Measurements from ENCODE around the gene UBALD1.

The UBALD1 gene

DNA sequence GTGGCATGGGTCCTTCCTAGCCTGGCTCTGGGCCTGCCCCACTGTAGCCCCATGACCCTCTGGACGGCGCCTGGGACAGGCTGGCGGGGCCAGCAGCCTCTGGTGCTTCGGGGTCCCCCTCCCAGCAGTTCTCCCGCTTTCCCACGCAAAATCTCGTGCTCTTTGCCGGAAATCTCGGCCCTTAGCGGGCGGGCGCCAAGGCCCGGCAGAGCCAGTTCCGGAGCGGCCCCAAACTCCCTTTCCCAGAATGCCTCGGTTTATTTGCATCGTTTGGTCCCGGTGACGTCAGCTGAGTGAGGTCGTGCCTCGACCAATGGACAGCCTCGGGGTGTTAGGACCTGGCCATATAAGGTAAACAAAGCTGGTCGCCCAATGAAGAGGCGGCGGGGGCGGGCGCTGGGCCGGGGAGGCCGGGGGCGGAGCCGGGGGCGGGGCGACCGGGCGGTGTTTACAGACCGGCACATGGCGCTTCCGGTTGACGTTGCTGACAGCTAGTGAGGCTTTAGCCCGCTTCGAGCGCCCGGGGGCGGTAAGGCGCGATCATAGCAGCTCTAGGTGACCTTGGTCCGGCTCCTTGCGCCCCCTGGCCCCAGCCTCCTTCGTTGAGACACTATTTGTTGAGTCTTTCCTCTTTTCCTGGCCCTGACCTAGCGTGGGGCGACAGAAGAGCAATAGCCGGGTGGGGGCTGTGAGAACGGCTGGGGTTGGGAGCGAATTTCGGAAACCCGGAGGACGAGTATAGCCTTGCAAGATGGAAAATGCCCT is 1.5 kb upstream of the UBALD1 start:
- DNase-seq (ENCODE audit: low read depth), result peak; percentile 100

DNA sequence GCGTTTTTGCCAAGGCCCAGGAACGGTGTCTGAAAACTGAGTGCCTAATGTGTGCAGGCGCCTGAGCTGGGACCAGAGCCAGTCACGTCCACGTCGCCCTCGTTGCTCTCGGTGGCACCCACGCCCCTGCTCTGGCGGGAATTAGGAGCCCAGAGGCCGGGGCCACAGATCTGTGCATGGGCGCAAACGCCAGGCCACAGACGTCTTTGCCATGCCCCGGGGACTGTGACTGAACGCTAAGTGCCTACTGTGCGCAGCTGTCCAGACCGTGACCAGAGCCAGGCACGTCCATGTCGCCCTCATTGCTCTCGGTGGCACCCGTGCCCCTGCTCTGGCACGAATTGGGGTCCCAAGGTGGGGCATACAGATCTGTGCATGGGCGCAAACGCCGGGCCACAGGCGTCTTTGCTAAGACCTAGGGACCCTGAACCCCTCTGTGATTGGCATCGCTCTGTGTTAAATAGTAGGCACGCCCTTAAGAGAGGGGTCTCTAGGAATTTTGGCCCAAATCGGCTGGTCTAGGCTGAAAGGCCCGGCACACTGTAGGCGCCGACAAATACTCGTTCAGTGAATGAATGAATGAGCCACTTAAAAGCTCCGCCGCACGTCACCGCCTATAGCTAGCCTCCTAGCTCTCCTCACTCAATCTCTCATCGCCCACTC is 827 bp upstream of the UBALD1 start:
- DNase-seq (ENCODE audit: low read depth), result no peak

DNA sequence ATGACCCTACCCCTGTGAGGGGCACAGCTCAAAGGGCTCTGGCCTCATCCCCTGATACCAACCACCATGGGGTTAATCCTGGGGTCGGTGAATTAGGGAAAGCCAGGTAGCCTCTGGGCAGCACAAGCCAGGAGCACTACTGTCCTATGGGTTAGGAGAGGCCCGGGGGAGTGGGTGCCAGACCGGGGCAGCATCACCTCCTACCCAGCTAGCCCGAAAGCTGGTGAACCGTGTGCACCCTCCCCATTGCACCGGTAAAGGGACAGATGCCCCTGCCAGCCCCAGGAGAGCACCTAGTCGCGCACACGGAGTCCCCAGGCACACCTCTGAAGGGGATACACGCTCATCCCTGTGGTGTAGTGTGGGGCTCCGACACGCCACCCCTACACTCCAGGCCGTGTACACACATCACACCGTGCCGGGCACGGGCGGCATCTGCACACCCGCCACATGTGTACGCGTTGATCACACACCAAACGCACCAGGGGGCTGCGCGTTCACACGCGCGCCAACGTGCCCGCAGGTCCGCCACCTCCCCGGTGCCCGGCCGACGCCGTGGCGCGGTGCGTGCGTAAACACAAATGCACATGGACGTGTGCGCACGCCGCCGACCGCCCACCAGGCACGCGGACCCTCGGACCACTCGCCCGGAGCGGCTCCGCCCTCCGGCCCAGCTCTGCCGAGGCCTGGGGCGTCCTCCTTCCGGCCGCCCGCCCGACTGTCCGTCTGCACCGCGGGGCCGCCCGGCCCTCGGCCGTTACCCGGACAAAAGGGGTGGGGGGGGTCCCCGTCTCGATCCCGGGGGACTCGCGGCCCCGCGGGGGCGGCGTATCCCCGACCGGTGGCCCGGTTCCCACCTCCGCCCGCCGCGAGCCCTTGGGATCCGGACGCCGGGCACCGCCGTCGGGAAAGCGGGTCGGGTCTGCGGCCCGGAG is 785 bp downstream of the UBALD1 start:
- no peak for DNase-seq (ENCODE audit: low read depth)

DNA sequence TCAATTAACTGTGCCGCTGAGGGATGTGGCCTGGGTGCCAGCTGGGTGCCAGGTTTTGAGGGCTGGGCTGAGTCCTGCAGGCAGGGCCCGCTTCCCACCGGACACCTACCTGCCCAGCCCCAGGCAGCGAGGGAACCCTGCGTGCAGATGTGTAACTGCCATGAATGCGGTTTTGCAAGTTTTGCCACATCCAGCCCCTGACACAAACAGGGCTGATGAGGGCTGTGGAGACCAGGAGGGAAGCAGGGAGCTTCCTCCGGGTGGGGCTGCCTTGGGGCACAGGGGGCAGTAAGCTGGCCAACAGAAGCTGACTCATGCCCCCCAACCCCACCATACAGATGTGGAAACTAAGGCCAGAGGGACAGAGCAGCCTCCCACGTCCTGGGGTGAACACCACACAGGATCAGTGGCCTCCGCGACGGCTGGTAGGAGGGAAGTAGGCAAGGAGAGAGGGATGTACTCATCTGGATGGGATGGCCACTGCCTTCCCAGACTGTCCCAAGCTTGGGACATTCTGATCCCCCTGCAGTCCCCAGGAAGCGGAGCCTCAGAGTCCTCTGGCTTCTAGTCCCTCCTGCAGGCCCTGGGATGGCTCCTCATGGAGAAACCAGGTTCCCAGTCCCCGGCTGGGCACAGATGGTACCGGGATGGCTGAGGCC is 1.6 kb downstream of the UBALD1 start:
- DNase-seq (ENCODE audit: low read depth), result no peak

DNA sequence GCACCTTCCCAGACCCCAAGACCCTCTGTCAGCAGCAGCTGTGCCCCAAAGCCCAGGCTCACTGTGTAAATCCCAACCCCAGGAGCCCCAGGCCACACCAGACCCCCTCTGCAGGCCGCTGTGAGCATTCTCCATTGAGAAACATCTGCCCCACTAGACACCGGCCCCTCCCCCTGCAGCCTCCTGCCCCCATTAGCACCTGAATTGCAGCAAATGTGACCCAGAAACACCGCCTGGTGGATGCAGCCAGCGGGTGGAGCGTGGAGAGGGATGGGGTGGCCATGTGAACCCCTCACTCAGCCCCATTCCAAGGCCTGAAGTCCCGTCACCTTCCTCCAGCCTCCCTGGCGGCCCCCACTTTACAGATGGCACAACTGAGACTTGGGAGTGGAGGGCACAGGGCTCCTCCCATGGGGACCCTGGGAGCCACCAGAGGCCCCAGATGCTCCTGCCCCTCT is 2.2 kb downstream of the UBALD1 start:
- no peak for DNase-seq (ENCODE audit: low read depth)

DNA sequence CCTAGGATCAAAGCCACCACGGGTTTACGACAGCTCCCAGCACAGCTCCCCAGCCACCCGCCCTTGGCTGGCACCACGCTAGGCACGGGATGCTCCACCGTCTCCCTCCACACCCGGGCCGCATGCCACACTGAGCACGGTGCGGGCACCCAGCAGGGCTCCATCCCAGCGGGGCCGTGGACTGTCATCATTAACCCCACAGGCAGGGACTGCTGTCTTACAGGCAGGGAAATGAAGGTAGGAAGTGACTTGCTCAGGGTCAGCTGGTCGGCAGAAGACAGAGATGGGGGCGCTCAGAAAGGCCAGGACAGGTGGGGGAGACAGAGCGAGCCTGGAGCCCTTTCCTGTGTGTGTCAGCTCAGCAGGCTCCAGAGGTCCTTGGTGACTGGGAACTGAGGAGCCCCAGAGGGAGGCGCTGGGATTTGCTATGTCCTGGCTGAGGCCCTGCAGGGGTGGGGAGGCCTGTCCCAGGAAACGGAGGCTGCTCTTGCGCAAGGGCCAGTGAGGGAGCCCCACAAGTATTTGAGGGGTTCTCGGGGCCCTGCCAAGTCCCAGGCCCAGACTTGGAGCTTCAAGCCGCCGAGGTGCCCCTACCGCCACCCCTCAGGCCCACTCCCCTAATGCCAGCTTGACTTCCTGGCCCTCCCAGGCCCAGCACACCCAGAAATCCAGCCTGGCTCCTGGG is 3.2 kb downstream of the UBALD1 start:
- DNase-seq (ENCODE audit: low read depth), result no peak

DNA sequence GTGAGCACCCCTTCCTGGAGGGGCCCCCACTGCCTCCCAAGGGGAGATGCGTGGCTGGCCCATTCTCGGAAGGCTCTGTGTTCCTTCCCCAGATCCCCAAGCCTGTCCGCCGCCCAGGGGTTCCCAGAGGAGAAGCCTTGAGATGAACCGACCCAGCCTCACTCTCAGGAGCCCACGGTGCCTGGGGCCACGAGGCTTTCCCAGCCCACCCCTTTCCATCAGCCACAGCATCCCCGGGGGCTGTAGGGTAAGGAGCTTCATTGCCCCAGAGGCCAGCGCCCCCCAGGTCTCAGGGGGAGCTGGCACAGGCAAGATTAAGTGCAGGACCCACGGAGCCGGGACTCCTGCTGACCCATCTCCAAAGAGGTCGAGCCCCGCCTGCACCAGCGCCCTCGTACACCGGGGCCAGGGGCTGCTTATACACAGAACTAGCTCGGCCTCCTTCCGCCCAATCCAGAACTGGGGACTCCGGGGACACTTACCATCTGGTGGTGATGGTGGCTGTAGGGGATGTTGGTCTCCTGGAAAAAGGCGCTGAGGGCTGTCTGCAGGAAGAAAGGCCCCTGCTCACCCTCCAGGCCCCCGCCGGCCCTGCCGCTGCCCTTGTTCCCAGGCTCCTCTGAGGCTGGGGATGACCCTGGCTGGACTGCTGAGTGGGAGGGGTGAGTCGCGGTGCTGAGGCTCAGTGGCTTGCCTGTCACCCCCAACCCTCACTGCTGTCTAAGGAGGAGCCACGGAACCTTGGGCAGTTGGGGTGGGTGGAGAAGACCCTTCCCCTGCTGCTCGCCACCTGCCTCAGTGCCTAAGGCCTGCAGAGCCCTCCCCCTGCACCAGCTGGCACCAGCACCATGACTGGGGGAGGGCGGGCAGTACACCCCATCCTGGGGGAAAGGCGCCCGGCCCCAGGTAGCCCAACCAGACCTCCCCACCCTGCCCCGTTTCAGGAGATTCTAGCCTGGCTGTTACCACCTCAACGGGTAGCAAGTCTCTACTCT is 4.4 kb downstream of the UBALD1 start:
- DNase-seq (ENCODE audit: low read depth), result no peak

DNA sequence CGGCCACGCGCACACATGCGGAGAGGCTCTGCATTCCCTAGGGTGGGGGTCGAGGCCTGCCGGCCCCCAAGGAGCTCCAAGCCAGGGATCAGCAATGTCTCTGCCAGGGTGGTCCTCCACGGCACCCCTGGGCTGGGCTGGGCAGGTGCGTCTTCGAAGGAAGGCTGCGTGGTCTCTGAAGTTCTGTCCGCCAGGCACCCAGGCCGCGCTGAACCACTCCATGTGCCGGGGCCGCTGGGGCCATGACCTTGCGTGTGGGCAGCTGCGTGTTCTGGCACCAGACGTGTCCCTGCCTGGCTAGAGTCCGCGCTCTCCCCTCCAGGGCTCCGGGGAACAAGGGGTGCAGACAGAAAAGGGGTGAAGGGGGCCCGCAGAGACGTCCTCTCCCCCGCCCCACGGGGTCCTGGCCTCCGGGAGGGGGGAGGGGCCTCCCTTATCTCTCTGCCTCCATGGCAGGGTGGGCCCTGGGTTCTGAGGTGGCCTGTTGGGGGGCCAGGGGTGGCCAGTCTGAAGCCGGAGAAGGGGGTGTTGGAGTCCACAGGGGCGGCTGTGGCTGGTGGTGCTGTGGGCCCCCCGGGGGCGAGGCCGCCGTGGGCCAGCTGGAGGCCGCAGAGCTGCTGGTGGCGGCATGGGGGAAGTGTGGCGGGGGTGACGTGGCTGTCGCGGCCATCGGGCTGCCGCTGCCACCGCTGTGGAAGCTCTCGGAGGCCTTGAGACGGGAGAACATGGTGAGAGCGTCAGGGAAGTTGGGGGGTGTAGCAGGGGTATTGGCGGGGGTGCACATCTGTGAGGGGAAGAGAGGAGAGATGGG is 5.3 kb downstream of the UBALD1 start:
- DNase-seq (ENCODE audit: low read depth), result no peak

DNA sequence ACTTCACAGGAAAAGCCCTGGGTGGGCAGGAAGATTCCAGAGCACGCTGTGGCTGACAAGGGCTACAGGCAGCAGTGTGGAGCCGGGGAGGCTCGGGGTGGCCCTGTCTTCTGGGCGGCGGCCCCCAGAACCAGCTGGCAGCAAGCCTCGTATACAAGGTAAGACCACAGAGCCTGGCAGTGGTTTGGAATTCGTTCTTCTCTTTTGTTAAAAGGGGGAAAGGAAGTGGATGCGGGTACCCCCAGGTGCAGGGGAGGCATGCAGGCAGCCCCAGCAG is 6.0 kb downstream of the UBALD1 start:
- no peak for DNase-seq (ENCODE audit: low read depth)

DNA sequence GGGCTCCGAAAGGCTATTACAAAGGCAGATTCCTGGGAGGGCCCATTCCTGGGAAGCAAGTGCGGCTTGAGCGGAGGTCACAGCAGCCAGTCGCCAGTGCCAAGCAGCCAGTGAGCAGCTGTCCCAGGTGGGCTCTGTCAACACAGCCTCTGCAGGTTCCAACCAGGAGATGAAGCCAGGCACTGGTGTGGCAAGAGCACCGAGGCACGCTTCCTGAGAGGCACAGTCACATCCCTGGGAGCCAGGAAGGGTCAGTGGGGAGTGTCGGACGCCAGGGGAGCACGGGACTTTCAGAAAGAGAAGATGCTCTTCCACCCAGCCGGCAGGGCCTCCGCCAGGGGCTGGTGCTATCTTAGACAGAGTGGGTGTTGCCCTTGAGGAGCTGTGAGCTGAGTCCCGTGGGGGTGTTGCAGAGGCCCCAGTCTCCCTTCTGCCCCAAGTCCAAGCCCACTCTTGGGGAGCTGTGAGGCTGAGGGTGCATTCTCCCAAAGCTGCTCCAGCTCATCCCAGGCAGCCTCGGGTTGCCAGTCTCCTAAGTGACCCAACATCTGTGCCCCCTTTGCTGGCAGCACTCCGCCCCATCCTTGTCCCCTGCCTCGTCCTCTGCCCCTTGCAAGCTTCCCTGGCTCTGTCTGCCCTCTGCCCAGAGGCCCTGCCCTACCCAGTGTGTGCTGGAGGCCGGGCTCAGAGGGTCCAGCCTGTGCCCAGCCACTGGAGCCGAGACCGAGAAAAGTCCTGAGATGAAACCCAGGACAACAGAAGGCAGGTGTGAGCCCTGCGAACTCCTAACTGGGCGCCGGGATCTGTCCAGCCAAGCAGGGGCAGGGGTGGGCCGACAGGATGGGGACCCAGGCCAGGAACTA is 6.6 kb downstream of the UBALD1 start:
- DNase-seq (ENCODE audit: low read depth), result no peak

DNA sequence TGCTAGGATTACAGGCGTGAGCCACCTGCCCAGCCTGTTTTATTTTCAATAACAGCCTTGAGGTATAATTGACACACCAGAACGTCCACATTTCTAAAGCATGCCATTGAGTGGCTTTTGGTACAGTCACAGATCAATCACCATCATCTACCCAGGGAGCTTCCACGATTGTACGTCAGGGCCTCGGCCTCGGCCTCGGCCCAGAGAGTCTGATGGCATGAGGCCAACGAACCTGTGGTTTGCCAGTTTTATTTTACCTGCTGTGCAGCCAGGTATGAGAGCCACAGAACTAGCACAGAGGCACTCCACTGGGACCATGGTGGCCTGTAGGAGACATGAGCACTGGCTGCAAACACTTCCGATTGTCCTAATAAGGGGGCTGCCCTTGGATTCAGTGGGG is 8.3 kb downstream of the UBALD1 start:
- DNase-seq (ENCODE audit: low read depth), result no peak

DNA sequence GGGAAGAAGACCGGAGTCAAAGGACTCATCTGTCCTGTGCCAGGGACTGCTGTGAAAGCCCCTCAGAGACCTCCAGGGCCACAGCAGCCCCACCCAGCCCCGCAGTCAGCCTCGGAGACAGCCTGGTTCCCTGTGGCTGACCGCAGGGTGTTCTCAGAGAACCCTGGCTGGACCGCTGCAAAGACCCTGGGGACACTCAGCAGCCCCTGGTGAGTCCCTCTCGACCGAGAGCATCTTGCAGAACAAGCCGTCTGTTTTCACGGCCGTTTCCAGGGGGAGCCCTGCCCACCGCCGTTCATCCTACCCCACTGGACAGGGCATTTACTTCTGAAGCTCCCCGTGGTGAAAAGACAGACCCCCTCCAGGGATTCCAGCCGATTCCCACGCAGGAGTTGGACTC is 10.3 kb downstream of the UBALD1 start:
- DNase-seq (ENCODE audit: low read depth), result no peak

DNA sequence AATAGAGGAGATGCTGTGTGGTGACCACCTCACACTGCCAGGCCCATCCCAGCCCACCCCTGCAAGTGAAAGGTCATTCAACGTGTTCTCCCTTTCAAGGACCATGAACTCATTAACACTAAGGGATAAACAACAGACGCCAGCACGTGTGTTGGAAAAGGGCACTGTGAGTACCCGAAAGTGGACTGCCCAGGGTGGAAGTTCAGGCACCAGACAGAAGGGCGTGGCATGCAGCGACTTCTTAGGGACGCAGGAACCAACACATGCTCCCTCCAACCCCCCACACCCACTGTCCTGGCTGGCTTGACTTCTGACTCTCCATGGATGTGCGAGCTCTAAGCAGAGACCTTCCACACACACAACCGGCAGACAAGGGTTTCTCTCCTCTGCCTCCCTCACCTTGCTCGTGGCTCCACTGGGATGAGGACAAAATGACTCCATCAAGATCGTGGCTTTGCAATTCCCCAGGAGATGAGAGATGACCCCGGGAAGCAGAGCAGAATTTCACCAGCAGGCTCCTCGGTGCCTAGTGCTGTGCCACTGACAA is 11.0 kb downstream of the UBALD1 start:
- DNase-seq (ENCODE audit: low read depth), result no peak

DNA sequence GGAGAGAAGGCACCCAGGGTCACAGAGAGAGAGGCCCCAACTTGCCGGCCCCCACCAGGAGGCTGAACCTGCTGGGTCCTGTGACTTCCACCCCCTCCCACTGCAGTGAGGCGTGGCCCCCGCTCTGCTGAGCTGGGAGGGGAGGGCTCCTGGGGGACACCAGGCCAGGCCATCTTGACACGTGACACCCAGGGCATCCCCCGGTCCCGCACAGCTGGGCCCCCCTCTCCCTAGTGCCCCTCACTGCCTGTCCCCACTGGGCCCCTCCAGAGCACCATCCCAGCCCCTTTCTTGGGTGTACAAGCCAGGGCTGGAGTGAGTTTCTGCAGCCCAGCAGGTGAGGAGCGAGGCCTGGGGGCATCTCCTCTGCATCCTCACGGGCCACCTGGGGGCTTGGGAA is 12.4 kb downstream of the UBALD1 start:
- DNase-seq (ENCODE audit: low read depth), result no peak

DNA sequence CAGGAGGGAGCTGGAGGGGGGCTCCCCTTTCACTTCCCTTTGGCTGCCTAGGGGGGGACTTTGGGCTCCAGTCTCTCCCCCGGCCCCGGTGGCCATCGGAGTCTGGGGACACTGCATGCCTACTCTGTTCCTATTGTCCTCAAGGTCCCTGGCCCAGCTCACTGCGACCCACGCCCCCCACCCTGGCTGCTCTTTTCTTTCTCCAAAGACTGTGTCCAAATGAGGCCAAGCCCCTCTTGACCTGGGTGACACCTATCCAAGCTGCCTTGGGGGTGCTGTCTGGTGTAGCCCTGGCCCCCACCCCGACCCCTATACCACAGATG is 12.9 kb downstream of the UBALD1 start:
- DNase-seq (ENCODE audit: low read depth), result no peak

DNA sequence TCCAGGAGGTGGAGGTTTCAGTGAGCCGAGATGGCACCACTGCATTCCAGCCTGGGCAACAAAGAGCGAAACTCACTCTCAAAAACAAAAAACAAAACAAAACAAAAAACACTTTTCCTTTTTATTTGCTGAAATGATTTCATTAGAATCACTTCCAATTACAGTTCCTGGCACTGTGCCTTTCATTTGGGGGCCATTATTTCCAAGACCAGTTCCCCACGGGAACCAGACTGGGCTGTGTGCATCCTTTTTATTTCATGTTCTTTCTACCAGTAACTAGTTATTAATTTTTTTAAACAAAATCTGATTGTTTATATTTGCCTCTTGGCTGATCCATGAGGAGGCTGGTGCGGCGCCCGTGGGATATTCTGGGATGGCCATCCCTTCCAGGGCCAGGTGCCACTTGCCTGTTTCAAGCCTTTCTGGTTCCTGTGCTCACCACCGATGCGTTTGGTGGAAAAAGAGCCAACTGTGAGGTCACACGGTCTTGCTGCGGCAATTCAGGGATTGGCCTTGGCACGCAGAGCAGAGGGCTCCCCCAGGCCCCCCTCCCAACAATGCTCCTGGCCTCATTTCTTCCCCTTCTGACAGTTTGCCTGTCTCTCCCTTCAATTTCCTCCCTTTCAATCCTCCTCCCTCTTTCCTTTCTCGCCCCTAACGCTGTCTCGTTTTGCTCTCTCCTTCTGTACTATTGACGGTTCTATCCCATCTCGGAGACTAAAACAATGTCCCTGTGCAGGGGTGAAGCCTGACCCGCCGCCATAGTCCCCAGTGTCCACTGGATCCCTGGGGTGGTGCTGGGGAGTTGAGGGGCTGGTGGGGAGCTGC is 13.4 kb downstream of the UBALD1 start:
- DNase-seq (ENCODE audit: low read depth), result no peak

DNA sequence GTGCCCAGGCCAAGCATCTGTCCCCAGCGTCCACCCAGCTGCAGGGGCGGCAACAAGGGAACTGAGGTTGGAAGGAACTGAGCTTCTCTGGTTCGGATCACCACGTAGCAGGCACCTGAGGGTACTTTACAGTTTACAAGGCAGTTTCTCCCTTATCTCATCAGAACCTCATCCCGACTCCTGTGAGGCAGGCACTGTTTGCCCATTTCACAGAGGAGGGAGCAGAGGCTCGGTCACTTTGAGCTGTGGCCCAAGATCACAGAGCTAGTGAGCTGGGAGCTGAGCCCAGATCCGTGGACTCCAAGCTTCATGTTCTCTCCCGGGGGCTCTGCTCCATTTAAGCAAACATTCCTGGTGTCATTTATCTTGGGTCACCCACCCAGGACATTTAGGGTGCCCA is 15.1 kb downstream of the UBALD1 start:
- DNase-seq (ENCODE audit: low read depth), result no peak

DNA sequence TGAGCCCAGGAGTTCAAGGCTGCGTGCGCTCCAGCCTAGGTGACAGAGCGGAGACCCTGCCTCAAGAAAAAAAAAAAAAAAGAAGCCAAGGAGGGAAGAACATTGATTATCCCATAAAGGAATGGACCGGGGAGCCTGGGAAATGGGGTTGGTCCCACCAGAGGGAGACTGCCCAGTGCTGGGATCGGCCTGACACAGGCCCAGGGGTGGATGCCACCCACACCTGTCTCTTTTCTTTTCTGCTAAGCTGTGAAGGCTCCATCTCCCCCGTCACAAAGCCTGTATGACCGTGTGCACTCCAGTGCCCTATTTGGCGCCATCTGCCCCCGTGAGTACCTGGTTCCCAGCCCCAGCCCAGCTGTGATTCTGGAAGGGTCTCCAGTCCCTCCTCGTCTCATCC is 15.7 kb downstream of the UBALD1 start:
- DNase-seq (ENCODE audit: low read depth), result no peak

All from stromal cell of bone marrow (primary cell).